ENCODE results near the gene RAB17.

Gene RAB17

GRCh38 chr2:237593596-237594320 lies 3.2 kb upstream of the RAB17 start:
- TF ChIP-seq FOXP2 (optimal IDR thresholded peaks at IDR 0.05; ENCODE audit: borderline replicate concordance, extremely low read depth, extremely low read length, insufficient read depth) (no peak), TAF1 (IDR thresholded peaks at IDR 0.05; ENCODE audit: borderline replicate concordance, insufficient read depth, low read length) (no peak), SIN3A (IDR thresholded peaks at IDR 0.05; ENCODE audit: borderline replicate concordance, insufficient read depth, low read length) (no peak), REST (IDR thresholded peaks at IDR 0.05; ENCODE audit: insufficient read depth in 1 of 2, low read depth in 2 of 2, low read length in 2 of 2) (no peak), POLR2AphosphoS5 (IDR thresholded peaks at IDR 0.05; ENCODE audit: low read depth, low read length) (no peak)

- TF ChIP-seq POLR2AphosphoS5 (IDR thresholded peaks at IDR 0.05; ENCODE audit: low read depth, low read length) (no peak), SIN3A (IDR thresholded peaks at IDR 0.05; ENCODE audit: borderline replicate concordance, insufficient read depth, low read length) (no peak)
Observed at GRCh38 chr2:237593036-237593435, 2.5 kb upstream of the RAB17 start.

- TF ChIP-seq FOXP2 (optimal IDR thresholded peaks at IDR 0.05; ENCODE audit: borderline replicate concordance, extremely low read depth, extremely low read length, insufficient read depth): no peak
- no peak for TF ChIP-seq REST (IDR thresholded peaks at IDR 0.05; ENCODE audit: insufficient read depth in 1 of 2, low read depth in 2 of 2, low read length in 2 of 2)
- no peak for TF ChIP-seq SIN3A (IDR thresholded peaks at IDR 0.05; ENCODE audit: borderline replicate concordance, insufficient read depth, low read length)
- TF ChIP-seq TAF1 (IDR thresholded peaks at IDR 0.05; ENCODE audit: borderline replicate concordance, insufficient read depth, low read length): no peak
- TF ChIP-seq POLR2AphosphoS5 (IDR thresholded peaks at IDR 0.05; ENCODE audit: low read depth, low read length): no peak
Observed at GRCh38 chr2:237592425-237592980, 2.0 kb upstream of the RAB17 start.

GRCh38 chr2:237591141-237591881 lies 777 bp upstream of the RAB17 start:
- TF ChIP-seq REST (IDR thresholded peaks at IDR 0.05; ENCODE audit: insufficient read depth in 1 of 2, low read depth in 2 of 2, low read length in 2 of 2) (no peak), FOXP2 (optimal IDR thresholded peaks at IDR 0.05; ENCODE audit: borderline replicate concordance, extremely low read depth, extremely low read length, insufficient read depth) (no peak), TAF1 (IDR thresholded peaks at IDR 0.05; ENCODE audit: borderline replicate concordance, insufficient read depth, low read length) (no peak), POLR2AphosphoS5 (IDR thresholded peaks at IDR 0.05; ENCODE audit: low read depth, low read length) (no peak), SIN3A (IDR thresholded peaks at IDR 0.05; ENCODE audit: borderline replicate concordance, insufficient read depth, low read length) (no peak)

GRCh38 chr2:237588044-237588696 lies 2.4 kb downstream of the RAB17 start:
- TF ChIP-seq FOXP2 (optimal IDR thresholded peaks at IDR 0.05; ENCODE audit: borderline replicate concordance, extremely low read depth, extremely low read length, insufficient read depth): no peak
